IPS DF 19.7 (cell line): Measurements from ENCODE around the gene ASAP3.

ENCODE experiments used
- DNase-seq: peaks from one replicate; pipeline ENCODE4 v3.0.0-alpha.2; 2013; ENCODE audit warnings: low read depth, low spot score

The ASAP3 gene

DNA sequence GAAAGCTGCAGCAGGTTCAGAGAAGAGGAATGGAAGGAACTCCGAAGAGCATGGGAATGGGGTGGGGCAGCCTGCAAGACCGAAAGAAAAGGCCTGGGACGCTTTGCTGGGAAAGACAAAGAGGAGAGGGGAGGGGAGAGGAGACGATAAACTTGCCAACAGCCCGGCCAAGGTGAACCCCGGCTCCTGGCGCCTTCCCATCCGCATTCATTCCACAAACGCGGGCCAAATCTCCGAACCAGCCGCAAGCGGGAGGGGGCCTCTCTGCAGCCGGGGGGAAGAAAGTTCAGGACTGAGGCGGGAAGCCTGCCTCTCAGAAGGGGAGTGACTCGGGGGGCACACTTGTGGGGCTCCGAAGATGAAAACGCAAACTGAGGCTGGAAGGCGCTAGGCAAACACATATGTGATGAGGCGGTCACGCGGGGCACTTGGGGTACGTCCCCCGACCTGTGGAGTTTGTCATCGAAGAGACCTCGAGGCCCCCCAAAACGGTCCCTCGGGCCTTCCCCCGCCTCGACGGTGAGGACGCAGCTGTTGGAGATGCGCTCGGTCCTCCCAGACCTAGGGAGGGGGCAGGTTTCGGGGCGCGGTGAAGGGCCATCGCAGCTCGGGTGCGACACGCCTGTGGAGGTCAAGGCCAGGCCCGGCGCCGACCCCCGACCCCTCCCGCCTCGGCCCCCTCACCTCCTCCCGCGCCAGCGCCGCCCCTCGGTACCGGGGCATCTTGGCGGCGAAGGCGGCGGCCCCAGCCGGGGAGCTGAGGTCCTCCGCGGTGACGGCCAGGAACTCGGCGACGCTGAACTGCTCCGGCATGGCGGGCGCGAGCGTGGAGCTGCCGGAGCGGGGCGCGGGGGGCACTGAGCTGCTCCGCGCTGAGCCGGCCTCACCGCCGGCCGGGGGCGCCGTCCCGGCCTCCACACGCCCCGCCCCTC lies at the start of gene ASAP3:
TSS of gene ASAP3 (minus strand) at position 859 of the 932 bp plus-strand sequence. CDS start at position 813, 46 bp downstream.
- DNase-seq, result no peak

DNA sequence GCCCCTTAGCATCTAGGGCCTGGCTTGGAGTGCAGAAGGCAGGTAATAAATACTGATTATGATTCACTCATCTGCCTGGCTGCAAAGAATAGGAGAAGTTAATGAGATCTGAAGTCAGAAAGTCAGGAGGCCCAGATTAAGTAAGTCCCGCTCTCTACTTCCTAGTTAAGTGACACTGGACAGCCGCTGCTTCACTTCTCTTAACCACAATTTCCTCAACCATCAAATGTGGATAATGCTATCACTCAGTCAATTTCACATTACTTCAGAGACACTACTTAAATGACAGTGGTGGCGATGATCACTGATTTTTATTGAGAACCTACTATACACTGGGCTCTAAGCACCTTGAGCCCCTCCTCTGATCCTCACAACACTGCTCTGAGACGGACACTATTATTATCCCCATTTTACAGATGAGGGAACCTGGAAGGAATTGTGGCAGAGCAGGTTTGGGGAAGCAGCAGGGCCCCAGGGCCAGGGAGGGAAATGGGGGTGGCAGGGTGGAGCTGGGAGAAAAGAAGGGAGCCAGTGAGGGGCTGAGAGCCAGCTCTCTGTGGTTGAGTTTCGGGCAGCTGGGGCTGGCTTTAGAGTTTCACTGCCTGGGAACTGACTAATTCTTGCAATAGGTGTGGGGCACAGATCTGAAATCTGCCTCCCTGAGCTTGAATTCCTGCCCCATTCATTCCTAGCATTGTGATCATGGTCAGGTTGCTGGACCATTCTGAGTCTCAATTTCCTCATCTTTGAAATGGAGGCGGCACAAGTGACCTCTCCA lies 49.5 kb upstream of the ASAP3 start:
- no peak for DNase-seq

DNA sequence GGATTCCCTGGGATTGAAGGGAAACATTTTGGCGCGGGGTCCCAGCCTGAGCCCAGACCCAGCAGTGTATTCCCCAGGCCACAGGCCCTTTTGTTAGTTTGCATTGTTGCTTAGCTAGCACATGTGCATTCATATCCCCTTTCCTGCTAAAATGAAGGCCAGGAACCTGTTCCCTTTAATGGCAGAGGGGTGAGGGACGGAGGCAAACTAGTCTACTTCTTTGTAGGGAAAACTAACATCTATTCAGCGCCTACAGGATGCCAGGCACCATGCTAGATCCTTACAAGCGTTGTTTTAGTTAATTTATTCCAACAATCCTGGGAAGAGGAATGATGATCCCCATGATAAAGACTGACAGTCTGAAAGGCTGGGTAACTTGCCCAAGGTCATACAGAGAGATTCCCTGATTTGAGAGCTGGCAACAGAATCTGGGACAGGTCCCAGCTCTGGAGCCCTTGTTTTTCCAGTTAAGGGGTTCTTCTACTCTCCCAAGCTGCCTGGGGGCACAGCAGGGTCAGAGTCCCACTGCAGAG lies 47.6 kb upstream of the ASAP3 start:
- no peak for DNase-seq

DNA sequence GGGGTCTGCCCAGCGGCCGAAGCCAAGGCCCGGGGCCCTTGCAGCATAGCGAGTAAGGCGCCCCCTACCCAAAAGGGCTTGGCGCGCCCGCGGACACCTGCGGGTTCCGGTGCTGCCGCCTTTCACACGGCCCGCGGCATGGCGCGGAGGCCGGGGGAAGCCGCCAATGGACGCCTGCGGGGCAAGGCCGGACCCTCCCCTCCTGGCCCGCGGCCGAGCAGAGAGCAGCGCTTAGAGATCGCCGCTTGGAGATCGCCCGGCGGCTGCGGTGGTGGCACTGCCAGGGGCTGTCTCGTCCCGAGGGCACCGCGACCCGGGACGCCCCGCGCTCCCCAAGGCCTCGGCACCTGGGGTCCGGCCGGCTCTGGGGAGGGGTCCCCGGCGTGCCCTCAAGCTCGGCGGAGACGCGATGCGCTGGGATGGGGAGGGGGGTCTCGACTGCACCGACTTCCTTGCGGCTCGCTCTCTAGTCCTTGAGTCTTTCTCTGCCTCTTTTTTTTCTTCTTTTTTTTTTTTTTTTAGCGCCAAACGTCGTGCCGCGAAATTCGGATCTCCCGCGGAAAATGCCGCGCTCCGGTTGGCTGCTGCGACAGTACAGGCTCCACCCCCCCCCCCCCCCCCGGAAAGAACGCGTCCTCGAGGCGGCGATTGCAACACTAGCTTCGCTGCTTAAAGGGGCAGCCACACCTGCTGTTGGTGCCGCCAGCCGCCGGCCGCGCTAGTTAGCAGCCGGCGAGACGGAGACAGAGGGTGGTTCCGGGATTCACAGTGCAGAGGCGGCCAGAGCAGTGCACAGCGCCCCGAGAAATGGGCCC lies 47.0 kb upstream of the ASAP3 start, which contains the start of gene E2F2:
TSS of gene E2F2 (minus strand) at position 487 of the 815 bp plus-strand sequence. CDS start at position 47, 440 bp downstream.
- no peak for DNase-seq

DNA sequence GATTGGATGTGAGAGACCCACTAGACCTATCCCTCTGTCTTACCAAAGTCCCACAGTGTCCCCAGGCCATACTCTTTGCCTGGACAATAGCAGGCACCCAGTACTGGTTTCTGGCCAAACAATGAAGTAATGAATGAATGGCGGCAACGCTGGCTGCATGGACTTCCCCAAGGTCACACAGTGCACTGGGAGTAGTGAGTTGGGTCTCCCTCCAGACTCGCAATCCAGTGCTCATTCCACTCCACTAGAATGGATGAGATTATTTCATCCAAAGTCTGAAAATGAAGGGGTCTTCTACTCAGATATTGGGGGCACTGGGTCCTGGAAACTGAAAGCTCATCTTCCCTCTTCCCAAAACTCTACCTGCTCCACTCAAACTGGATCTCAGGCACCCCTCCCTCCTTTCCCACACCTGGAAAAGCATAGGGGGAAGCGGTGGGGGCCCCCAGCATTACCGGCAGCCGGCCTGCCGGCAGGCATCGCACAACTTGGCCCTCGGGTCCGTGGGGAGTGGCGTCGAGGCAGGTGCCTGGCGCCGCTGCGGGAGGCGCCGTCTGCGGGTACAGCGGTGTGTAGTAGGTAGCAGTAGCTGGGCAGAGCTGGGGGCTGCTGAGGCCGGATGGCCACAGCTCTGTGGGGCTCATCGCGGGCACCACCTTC lies 46.2 kb upstream of the ASAP3 start:
- DNase-seq, result no peak

DNA sequence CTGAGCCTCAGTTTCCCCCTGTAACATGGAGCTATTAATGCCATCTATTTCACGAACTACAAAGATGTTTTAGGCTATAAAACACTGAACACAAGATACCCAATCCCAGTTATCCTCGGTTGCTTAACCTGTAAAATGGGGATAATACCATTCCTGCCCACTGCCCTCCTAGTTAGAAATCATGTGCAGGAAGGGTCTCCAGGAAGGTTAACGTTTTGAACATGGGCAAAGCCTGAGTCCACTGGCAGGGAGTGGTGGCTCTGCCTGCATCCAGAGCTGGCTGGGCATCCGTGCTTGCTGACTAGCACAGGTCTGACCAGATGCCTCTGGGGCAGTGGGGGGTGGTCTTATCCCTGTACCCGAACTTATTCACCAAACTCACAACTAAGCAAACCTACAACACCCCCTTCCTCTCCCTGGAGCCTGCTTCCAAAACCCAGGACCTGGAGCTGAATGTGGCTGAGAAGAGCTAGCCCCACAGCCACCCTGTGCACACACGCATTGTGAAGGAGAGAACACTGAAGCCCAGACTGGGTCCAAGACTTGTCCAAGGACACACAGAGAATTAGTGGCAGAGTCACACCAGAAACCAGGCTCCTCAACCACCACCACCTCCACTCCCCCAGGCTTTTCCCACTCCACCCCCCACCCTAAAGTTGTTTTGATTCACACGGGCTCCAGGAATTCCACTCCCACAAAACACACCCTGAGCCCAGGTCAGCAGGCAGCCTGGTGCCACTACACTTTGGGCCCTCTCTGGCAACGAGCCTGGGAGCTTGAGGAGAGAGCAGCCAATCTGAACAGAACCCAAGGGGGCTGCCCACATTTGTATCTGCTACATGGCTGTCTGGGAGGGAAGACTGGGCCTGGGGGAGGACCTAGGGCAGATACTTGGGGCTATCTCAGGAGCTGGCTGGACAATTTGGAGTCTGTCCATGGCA lies 45.4 kb upstream of the ASAP3 start:
- no peak for DNase-seq

DNA sequence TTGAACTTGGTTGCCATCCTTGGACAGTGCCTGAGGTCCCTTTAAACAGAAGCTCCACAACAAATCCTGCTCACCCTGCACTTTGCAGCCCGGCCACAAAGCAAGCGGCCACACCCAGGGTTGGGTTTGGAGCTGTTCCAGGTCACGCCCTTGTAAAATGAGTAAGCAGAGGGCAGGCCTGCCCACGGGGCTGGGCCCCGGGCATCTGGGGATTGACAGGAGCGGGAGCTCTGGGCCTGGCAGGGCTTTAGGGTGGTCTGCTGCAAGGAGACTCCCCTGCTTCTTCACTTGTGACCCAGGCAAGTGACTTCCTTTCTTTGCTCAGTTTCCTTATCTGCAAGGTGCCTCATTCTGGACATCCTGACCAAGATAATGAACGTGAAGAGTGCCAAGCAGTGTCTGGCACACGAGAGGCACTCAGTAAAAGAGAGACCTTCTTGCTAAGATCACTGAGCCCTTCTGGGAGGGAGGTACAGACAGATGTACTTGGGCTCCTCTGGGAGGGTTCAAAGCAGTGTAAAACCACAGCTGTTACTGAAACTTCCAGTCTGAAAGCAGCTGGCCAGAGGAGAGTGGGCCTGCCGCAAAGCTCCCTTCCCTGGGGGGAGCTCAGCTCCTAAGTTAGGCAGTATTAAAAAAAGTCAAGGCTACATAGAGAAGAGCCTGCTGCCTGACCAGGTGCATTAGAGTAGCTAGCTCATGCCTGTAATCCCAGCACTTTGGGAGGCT lies 44.4 kb upstream of the ASAP3 start:
- DNase-seq, result no peak

DNA sequence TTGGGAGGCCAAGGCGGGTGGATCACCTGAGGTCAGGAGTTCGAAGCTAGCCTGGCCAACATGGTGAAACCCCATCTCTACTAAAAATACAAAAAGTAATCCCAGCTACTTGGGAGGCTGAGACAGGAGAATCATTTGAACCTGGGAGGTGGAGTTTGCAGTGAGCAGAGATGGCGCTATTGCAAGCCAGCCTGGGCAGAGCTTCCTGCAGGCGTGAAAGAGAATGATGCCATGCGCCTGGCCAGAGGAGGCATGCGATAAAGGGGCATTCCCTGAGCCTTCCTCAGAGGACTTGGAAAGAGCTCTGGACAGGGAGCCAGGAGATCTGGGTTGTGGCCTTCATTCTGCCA lies 43.9 kb upstream of the ASAP3 start:
- DNase-seq, result no peak

DNA sequence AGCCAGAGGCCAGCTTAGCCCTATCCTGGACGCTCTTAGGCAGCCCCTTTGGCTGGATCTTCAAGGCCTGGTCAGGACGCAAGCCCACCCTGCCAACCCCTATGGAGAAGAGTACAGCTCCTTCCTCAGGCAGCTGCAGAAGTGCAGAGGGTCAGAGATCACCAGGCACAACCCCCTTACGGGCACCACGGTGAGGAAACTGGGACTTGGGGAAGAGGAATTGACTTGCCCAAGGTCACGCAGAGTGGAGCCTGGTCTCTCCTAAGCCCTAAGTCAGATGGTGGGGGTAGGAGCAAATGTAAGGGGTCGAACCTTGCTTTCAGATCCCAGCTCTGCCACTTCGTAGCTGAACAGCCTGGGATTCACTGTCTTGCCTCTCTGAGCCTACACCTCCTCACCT lies 43.4 kb upstream of the ASAP3 start:
- DNase-seq, result no peak

DNA sequence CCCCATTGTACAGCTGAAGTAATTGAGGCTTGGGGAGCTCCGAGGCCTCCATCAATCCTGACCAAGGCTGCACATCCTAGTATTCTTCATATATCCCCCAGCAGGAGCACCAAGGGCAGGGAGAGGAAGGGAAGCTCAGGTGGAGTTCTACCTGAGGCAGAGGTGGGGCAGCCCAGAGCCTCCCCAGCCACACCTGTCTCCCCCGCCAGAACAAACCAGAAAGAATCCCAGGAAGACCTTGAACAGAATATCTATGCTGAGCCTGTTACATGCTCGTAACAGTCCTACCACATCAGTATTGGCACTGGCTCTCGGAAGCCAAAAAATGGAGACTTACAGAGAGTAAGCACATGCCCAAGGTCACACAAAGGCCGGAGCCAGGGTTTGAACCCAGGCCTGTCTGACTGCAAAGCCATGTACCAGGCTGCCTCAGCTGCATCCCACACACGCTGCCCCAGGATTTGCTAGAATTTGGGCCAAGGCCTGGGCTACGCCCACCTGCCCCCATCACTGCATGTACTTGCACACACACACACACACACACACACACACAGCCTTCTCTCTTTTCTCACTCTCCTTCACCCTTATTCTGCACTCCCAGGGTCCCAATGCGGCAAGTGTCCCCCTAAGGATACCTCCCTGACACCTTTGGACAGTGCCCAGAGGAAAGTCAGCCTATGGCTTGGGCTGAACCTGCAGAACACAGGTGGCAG lies 42.5 kb upstream of the ASAP3 start:
- no peak for DNase-seq

DNA sequence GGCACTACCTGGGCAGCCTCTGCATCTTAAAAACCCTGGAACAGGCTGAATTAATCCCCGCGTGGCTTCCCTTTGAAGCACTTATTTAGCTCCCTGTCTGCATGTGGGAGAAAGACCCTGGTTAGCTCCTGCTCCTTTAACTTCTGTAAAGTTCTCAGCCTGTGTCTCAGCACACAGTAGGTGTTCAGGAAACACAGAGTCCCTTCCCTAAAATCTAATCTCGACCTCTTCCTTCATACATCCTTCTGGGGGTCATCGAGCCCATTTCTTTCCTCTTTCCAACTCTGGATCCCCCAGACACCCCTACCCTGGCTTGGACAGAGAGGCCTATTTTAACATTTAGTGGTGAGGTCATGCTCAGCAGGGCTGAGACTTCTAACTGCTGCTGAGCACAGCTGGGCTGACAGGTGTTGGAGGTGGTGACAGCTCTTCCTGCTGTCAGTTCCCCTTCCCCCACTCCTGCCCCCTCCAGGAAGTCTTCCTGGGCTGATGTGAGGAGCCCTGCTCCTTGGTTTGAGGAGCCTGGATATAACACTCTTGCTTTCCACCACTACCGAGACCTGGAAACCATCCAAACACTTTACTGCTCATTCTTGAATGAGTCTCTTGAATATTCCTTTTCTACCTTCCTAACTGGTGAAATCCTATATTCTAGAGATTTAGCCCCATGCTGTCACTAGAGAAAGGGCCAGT lies 41.7 kb upstream of the ASAP3 start:
- no peak for DNase-seq

DNA sequence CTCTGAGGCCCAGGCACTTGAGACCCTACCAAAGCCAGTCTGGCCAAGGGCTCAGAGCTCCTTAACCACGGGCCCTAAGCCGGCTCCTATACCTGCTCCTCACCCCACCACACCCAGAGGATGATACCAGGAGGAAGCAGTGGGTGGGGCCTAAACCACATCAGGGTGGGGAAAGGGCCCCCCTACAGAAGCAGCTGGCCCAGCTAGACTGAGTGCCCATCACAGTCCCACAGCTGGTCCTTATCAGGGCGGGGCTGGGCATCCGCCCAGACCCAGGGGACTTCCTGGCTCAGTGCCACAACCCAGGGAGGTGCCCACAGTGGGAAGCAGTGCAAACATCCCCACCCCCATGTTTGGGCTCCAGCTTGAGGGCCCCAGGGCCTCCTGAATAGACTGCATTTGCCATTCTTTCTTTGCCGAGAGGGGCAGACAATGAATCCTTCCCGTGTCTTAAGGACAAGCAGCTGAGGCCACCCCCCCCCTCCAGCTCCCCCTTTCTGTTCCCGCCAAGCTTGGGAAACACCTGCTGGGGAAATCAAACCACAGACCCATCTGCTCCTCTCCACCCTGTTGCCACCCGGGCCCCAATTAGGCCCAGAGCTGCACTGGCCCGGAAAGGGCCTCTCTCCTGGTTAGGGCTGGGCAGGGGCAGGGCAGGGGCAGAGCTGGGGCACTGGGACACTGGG lies 40.9 kb upstream of the ASAP3 start:
- no peak for DNase-seq

DNA sequence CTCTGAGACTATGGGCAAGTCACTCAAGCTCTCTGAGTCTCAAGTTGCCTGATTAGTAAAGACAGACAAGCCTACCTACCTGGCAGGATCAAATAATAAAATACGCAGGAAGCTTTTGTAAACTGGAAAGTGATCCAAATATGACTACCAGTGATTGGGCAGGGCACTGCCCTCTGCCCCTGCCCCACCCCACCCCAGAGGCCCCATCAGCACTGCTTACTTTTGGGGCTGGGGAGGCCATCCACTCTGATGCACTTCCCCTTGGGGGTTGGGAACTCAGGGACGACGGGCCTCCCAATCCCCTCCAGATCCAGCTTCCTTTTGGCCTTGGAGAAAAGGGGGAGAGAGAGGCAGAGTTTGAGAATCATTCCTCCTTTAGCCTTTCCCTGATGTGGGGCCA lies 40.2 kb upstream of the ASAP3 start:
- no peak for DNase-seq

DNA sequence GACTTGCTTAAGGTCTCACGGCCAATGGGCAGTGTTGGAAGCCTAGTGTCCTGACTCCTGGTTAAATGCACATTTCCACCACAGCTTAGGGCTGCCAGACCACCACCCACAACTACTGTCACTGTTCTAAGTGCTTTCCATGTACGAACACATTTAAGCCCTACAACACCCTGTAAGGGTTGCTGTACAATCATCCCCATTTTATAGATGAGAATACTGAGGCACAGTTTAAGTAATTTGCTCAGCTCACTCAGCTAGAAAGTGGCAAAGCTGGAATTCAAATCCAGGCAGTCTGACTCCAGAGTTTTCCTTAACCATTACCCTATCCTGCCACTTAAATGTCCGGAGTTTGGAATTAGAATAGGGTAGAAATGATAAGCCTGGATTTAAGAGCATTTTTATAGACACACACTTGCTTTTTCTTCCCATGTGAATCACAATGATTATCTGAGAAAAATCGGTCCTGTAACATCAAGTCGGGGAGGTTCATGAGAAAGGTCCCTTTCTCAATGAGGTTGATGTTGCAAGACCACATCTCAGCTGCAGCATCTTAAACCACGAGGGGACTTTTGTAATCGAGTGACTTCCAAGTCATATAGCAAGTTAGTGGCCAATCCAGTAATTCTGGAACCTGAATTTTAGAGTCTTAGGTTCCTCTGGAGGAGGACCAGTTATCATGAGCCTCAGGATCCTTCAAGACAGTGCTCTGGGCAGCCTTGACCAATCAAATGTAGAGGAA lies 38.4 kb upstream of the ASAP3 start:
- no peak for DNase-seq

DNA sequence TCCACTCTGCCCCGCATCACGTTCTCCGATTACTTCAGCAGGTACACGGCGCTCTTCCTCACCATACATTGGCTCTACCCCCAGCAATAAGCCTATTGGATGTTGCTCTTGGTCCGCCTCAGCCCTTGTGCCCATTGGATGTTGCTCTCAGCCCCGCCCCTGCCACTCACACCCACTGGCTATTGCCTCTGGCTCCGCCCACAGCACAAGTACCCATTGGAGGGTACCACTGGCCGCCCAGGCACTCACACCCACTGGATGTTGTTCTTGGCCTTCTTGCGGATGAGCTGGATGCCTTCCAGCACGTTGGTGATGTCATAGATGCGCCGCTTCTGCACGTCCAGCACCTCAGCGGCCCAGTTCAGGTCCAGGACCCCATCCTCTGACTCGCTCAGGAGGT lies 37.6 kb upstream of the ASAP3 start:
- no peak for DNase-seq

DNA sequence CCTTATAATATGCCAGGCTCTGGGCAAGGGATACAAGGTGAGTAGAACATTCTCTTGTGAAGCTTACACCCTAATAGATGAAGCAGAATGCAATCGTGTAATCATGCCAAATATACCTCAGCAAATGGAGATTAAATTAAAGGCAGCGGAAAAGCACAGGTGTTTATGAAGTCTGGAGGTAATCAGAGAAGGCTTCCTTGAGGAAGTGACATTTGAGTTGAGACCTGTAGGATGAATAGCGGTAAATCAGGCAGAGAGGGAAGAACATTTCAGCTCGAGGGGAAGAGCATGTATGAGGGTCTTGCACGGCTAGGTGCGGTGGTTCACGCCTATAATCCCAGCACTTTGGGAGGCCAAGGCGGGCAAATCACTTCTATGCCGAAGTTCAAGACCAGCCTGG lies 33.6 kb upstream of the ASAP3 start:
- no peak for DNase-seq

DNA sequence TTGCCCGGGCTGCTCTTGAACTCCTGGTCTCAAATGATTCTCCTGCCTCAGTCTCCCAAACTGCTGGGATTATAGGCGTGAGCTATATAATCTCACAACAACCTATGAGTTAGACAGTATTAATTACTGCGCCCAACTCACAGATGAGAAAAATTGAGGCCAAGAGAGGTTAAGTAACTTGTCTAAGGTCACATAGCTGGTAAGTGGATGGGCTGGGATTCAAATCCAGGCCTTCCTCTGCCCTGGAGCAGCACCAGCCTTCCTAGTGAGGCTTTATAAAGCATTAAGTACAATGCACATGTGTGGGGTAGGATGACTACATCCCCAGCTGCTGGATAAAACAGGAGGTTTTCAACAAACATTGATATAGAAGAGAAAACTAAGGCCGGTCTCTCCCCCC lies 31.9 kb upstream of the ASAP3 start:
- DNase-seq, result no peak
